Mucosa of descending colon (tissue), 3 donors: Measurements from ENCODE around the gene ODC1. TPM values are rescaled to one million over a fixed set of nuclear protein-coding genes. Genes with fewer than 3 reads are reported as not detected.

ENCODE experiments used
- ATAC-seq: fragments of 200-7000 bp; cut with Tn5 transposase; one replicate; pipeline ENCODE4 v1.9.1; 2020; ENCODE audit warnings: mild to moderate bottlenecking, moderate library complexity
- DNase-seq, 3 donors: peaks; one replicate each; pipeline ENCODE4 v3.0.0-alpha.2; 2020
- H3K36me3 ChIP-seq: fragments of 200-600 bp; one replicate; pipeline ENCODE4 v1.8.0; 2021; ENCODE audit warnings: low read depth, mild to moderate bottlenecking
- H3K4me1 ChIP-seq: fragments of 200-600 bp; one replicate; pipeline ENCODE4 v1.8.0; 2021; ENCODE audit warnings: low read depth, mild to moderate bottlenecking
- H3K4me3 ChIP-seq: fragments of 200-600 bp; one replicate; pipeline ENCODE4 v1.8.0; 2021; ENCODE audit warnings: mild to moderate bottlenecking
- H3K9me3 ChIP-seq: fragments of 200-600 bp; one replicate; pipeline ENCODE4 v1.8.0; 2021; ENCODE audit warnings: mild to moderate bottlenecking
- CTCF ChIP-seq: fragments of 200-600 bp; IDR thresholded peaks from one replicate; pipeline ENCODE4 v1.8.0; 2022; ENCODE audit warnings: antibody characterized with exemption, mild to moderate bottlenecking
- intact Hi-C, 2 donors: fragments of 100-400 bp; cut with DNase I in 1 of 2; cut with micrococcal nuclease in 1 of 2; formaldehyde crosslinking; loops; one replicate each; pipeline versions ENCODE4 v1.11.0 to v1.11.1; 2022; cut with DNase I, micrococcal nuclease
- total RNA-seq, 3 donors: library from RNA; stranded (reverse); fragmentation: NEBNext Ultra II Directional in 2 of 3; extraction: Animal tissue kit (Norgen Biotek cat#: 25700) in 2 of 3; gene quantifications; one replicate each; pipeline versions ENCODE4 v1.2.1 to v1.2.4, GENCODE V29; 2021 to 2023
- donor health status: DM: no; HTN: no; CAD: no; lungs with moderate emphysema.
- donor health status: DM: no; HTN: no; CAD: no.
- donor health status: DM: no; HTN: yes; CAD: no.

ODC1 gene
- total RNA-seq, 3 donors from 2014 or later = 32.2 to 60.2 (median 35.7) TPM

- no peak for TF ChIP-seq CTCF
- ATAC-seq (no peak), DNase-seq (peak in 1 of 3 donors; percentile 0)
- Histone ChIP-seq H3K4me3 (no peak overlapping the region), H3K9me3 (no peaks in the 10 kb centered on the region), H3K36me3 (peaks cover 10% of the 10 kb centered on the region), H3K4me1 (peaks cover 3% of the 10 kb centered on the region)
- intact Hi-C loops = loop anchor here (10.0 kb wide), 2 partner anchors 313 to 363 kb away; partner anchors contain the start of gene RRM2 (in 1 of the 2)
These were observed 10.3 kb downstream of the ODC1 start for GRCh38 chr2:10437806-10438205.

GRCh38 chr2:10436583-10437110 lies 11.5 kb downstream of the ODC1 start:
- no peaks in the 10 kb centered on the region for H3K9me3 ChIP-seq
- TF ChIP-seq CTCF = no peak
- DNase-seq (peak in 1 of 3 donors; percentile 37), ATAC-seq (no peak)
- peaks cover 11% of the 10 kb centered on the region for H3K4me1 ChIP-seq
- intact Hi-C loops = loop anchor here (10.0 kb wide), 2 partner anchors 312 to 362 kb away; partner anchors contain the start of gene RRM2 (in 1 of the 2)
- peaks cover 10% of the 10 kb centered on the region for H3K36me3 ChIP-seq
- no peak overlapping the region for H3K4me3 ChIP-seq

GRCh38 chr2:10435820-10436204 lies 12.3 kb downstream of the ODC1 start:
- intact Hi-C loops = loop anchor here (10.0 kb wide), 2 partner anchors 311 to 361 kb away; partner anchors contain the start of gene RRM2 (in 1 of the 2)
- TF ChIP-seq CTCF = no peak
- peaks cover 4% of the 10 kb centered on the region for H3K36me3 ChIP-seq
- H3K4me3 ChIP-seq = no peak overlapping the region
- DNase-seq (peak in 1 of 3 donors; percentile 46), ATAC-seq (no peak)
- no peaks in the 10 kb centered on the region for H3K9me3 ChIP-seq
- peaks cover 18% of the 10 kb centered on the region for H3K4me1 ChIP-seq

DNA sequence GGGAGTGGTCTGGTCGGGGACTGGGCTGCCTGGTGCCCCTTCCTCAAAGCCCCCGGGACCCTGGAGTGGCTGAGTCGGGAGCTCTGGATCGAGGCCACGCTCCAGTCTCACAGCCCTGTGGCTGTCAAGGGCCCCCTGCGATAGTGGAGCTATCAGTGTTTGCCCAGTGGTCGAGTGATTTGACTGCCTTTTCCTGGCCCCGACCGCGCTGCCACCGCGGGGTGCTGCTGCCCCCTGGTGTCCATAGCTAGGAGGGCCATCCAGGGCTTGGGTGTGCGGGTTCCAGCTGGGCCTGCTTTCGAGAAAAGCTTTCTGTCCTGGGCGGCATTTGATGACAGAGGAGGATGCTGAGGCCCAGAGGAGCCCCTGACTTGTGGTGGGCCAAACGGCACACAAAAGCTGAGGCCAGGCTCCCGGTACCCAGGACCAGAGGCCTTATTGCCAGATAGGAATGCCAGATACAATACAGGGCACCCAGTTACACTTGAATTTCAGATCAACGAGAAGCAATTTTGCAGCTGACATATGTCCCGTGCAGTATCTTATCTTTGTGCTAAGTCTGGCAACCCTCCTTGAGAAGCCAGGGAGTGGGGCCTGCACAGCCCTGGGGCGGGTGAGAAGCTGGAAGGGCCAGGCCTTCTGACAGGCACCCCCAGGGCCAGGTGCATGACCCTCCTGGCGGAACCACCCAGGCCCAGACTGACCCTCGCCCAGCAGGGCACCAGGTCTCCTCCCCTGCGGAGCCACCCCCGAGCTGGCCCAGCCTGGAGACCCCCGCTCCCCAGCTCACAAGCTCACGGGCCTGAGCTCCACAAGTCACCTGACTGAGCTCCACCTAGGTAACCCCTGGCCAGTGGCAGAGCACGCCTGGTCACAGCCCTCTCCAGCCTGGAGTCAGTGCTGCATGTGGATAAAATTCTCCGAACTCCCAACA lies 13.0 kb downstream of the ODC1 start:
- no peak overlapping the region for H3K4me3 ChIP-seq
- peaks cover 22% of the 10 kb centered on the region for H3K4me1 ChIP-seq
- H3K9me3 ChIP-seq = no peaks in the 10 kb centered on the region
- peak; percentile 73 for ATAC-seq
- peak; percentile 93 for TF ChIP-seq CTCF
- peak; percentile 78 to 86 (median 81) for DNase-seq
- intact Hi-C loops = loop anchor here (5.0 to 10.0 kb wide), 3 partner anchors 308 to 360 kb away; partner anchors contain the start of gene RRM2 (in 1 of the 2)
- H3K36me3 ChIP-seq = no peaks in the 10 kb centered on the region

DNA sequence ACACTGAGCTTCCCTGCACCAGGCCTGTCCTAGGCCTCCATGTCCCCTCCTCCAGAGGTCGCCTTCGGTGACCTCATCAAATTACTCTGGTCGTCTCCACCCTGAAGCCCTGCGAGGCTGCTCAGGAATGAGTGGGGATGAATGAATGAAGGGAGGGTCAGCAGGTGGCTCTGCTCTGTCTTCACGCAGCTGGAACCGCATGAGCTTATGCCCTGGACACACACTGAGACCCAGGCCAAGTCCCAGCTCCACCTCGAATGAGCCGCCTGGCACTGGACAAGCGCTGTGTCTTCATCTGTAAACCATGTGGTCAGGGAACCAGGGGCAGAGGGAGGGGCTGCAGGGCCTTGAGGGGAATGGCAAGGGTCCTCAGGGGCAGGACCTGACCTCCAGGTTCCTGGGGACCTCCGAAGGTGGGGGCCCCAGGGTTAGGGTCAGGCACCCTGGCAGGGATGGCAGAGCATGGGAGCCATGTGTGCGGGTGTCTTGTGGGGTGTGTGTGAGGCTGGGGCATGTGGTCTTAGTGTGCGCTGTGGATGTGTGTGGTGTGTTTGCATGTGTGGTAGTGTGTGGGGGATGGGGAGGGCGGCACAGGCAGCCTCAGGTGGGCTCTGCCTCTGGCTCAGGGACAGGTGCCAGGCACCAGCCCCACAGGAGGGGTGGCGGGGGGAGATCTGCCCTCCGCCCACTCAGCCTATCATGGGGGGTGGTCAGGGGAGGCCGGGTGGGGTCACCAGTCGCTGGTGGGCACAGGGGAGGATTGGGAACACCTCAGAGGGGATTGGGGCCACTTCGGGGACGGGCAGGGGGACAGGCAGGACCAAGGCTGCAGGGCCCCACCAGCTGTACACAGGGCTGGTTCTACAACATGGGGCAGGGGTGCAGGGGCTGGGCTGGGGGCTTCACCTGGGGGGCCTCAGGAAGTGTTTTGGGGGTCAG lies 13.9 kb downstream of the ODC1 start:
- ATAC-seq (no peak), DNase-seq (peak in 1 of 3 donors; percentile 61)
- Histone ChIP-seq H3K9me3 (no peaks in the 10 kb centered on the region), H3K4me1 (peaks cover 22% of the 10 kb centered on the region), H3K36me3 (no peaks in the 10 kb centered on the region), H3K4me3 (no peak overlapping the region)
- TF ChIP-seq CTCF = no peak
- intact Hi-C loops = loop anchor here (5.0 to 10.0 kb wide), 3 partner anchors 307 to 359 kb away; partner anchors contain the start of gene RRM2 (in 1 of the 2)
